CD14-positive monocyte (primary cell): ENCODE results near the gene RPL29. TPM values are rescaled to one million over a fixed set of nuclear protein-coding genes. Genes with fewer than 3 reads are reported as not detected.

Experiments used
- DNase-seq, 3 donors: peaks; one replicate each; pipeline ENCODE4 v3.0.0-alpha.2; 2011 to 2022
- H2AFZ ChIP-seq: 2 replicates; pipeline ENCODE4 v1.6.0; 2012; ENCODE audit warnings: mild to moderate bottlenecking, low read depth, low read length, inconsistent platforms; ENCODE audit not compliant: insufficient read depth, poor library complexity, severe bottlenecking
- H3K27ac ChIP-seq, 2 donors: 1 replicate in 1 of 2; 2 replicates in 1 of 2; pipeline ENCODE4 v1.5.1; 2012 to 2013; ENCODE audit warnings: low read length in 2 of 2, control low read depth in 1 of 2, inconsistent platforms in 1 of 2, low read depth in 1 of 2, mild to moderate bottlenecking in 1 of 2
- H3K27me3 ChIP-seq, 2 donors: one replicate each; pipeline versions ENCODE4 v1.6.0 to v1.6.1; 2011 to 2013; ENCODE audit warnings: low read length in 2 of 2; ENCODE audit not compliant: control insufficient read depth in 2 of 2, insufficient read depth in 2 of 2
- H3K36me3 ChIP-seq, 2 donors: replicated peaks in 1 of 2; 1 replicate in 1 of 2; 2 replicates in 1 of 2; pipeline versions ENCODE4 v1.5.1 to v1.6.1; 2012 to 2013; ENCODE audit warnings: low read length in 2 of 2, control low read depth in 1 of 2, inconsistent platforms in 1 of 2, mild to moderate bottlenecking in 1 of 2; ENCODE audit not compliant: insufficient read depth in 2 of 2, control insufficient read depth in 1 of 2
- H3K4me1 ChIP-seq, 2 donors: 1 replicate in 1 of 2; 2 replicates in 1 of 2; pipeline versions ENCODE4 v1.5.1 to v1.6.1; 2012 to 2013; ENCODE audit warnings: low read length in 2 of 2, control low read depth in 1 of 2, inconsistent platforms in 1 of 2, mild to moderate bottlenecking in 1 of 2, moderate library complexity in 1 of 2; ENCODE audit not compliant: insufficient read depth in 2 of 2, control insufficient read depth in 1 of 2
- H3K4me2 ChIP-seq: replicated peaks from 2 replicates; pipeline ENCODE3; 2012; ENCODE audit warnings: low read length, moderate library complexity, mild to moderate bottlenecking; ENCODE audit not compliant: poor library complexity, severe bottlenecking; ENCODE audit errors: extremely low read depth
- H3K4me3 ChIP-seq, 3 experiments: fragments of 200-600 bp in 1 of 3; sonication (generic) in 1 of 3; replicated peaks in 1 of 3; 1 replicate in 2 of 3; 2 replicates in 1 of 3; pipeline ENCODE4 v1.5.1; 2011 to 2013; ENCODE audit warnings: low read length in 3 of 3, mild to moderate bottlenecking in 3 of 3, control low read depth in 2 of 3, low read depth in 2 of 3, inconsistent platforms in 1 of 3, moderate library complexity in 1 of 3
- H3K79me2 ChIP-seq: 2 replicates; pipeline ENCODE4 v1.6.0; 2012; ENCODE audit warnings: mild to moderate bottlenecking, control low read depth, inconsistent platforms, low read length, moderate library complexity; ENCODE audit not compliant: insufficient read depth
- H3K9ac ChIP-seq: 2 replicates; pipeline ENCODE4 v1.6.0; 2017; ENCODE audit warnings: low read length, mild to moderate bottlenecking; ENCODE audit not compliant: insufficient read depth, poor library complexity, severe bottlenecking
- H3K9me3 ChIP-seq, 2 donors: replicated peaks in 1 of 2; 1 replicate in 1 of 2; 2 replicates in 1 of 2; pipeline versions ENCODE4 v1.5.1 to v1.6.1; 2012 to 2013; ENCODE audit warnings: low read length in 2 of 2, control low read depth in 1 of 2; ENCODE audit not compliant: control insufficient read depth in 1 of 2, insufficient read depth in 1 of 2
- H4K20me1 ChIP-seq: 2 replicates; pipeline ENCODE4 v1.6.0; 2012; ENCODE audit warnings: mild to moderate bottlenecking, low read length, control low read depth, moderate library complexity; ENCODE audit not compliant: insufficient read depth
- H3K27ac Mint-ChIP-seq, 7 donors: one replicate each; pipeline ENCODE4 v1.8.0; 2020; ENCODE audit warnings: mild to moderate bottlenecking in 7 of 7, mixed read lengths in 7 of 7, moderate library complexity in 6 of 7, inconsistent platforms in 2 of 7
- H3K27me3 Mint-ChIP-seq, 3 donors: one replicate each; pipeline ENCODE4 v1.8.0; 2021 to 2022; ENCODE audit warnings: low read depth in 3 of 3, mild to moderate bottlenecking in 3 of 3, mixed read lengths in 3 of 3, moderate library complexity in 3 of 3, inconsistent platforms in 1 of 3
- H3K36me3 Mint-ChIP-seq, 2 donors: one replicate each; pipeline ENCODE4 v1.8.0; 2020; ENCODE audit warnings: mixed read lengths in 2 of 2, inconsistent platforms in 1 of 2, mild to moderate bottlenecking in 1 of 2
- H3K4me1 Mint-ChIP-seq: one replicate; pipeline ENCODE4 v1.8.0; 2020; ENCODE audit warnings: mild to moderate bottlenecking, mixed read lengths
- H3K4me3 Mint-ChIP-seq, 2 donors: one replicate each; pipeline ENCODE4 v1.8.0; 2020; ENCODE audit warnings: mild to moderate bottlenecking in 2 of 2, mixed read lengths in 2 of 2, moderate library complexity in 1 of 2
- H3K9me3 Mint-ChIP-seq, 7 donors: one replicate each; pipeline ENCODE4 v1.8.0; 2020 to 2022; ENCODE audit warnings: mixed read lengths in 7 of 7, mild to moderate bottlenecking in 6 of 7, moderate library complexity in 6 of 7, inconsistent platforms in 2 of 7
- CTCF ChIP-seq: fragments of 200-600 bp; IDR thresholded peaks from one replicate; pipeline ENCODE4 v1.8.0; 2022; ENCODE audit warnings: antibody characterized with exemption, mild to moderate bottlenecking
- WGBS: methylation state at CpG from one replicate; pipeline ENCODE4 v1.1.5; 2013; ENCODE audit warnings: missing lambda C conversion rate; ENCODE audit not compliant: insufficient coverage; 5-methylcytosine and 5-hydroxymethylcytosine counted together
- intact Hi-C, 2 donors: fragments of 100-400 bp; cut with micrococcal nuclease; formaldehyde crosslinking; loops; one replicate each; pipeline versions ENCODE4 v1.15.0 to v1.15.1; 2023
- polyA plus RNA-seq, 3 donors: library from polyadenylated mRNA; depleted of rRNA in 1 of 3; unstranded in 2 of 3; stranded (reverse) in 1 of 3; fragments of 300-500 nt in 2 of 3; fragments of >200 nt in 1 of 3; fragmentation: Illumina TruSeq in 2 of 3; gene quantifications; 1 replicate in 2 of 3; 2 replicates in 1 of 3; pipeline ENCODE4 v1.2.3, GENCODE V29; 2012 to 2021

RPL29 gene
- polyA plus RNA-seq, 3 donors: 753 to 2,360 (median 856) TPM

GRCh38 chr3:51966016-51966415 lies 29.7 kb downstream of the RPL29 start:
- Histone ChIP-seq H3K9ac (no peak overlapping the region), H3K4me2 (no peak overlapping the region)
- 90% methylated on average over 2 of the region's 2 CpGs for WGBS

GRCh38 chr3:51964521-51964920 lies 31.2 kb downstream of the RPL29 start:
- H3K27ac Mint-ChIP-seq: no peak overlapping the region
- H3K9me3 Mint-ChIP-seq: peaks cover 0 to 17% (median 0%) of the 10 kb centered on the region in 7 donors
- H3K4me3 ChIP-seq: no peak overlapping the region
- H3K4me2 ChIP-seq: no peak overlapping the region
- peaks cover 4% of the 10 kb centered on the region for H4K20me1 ChIP-seq
- no peak overlapping the region for H2AFZ ChIP-seq
- DNase-seq: no peak
- no peak overlapping the region for H3K4me3 Mint-ChIP-seq
- no peaks in the 10 kb centered on the region for H3K79me2 ChIP-seq
- H3K36me3 Mint-ChIP-seq: peaks cover 3 to 10% of the 10 kb centered on the region in 2 donors
- H3K27me3 ChIP-seq: peaks cover 10 to 58% of the 10 kb centered on the region in 2 donors
- H3K4me1 ChIP-seq: peaks cover 9 to 14% of the 10 kb centered on the region in 2 donors
- no peaks in the 10 kb centered on the region for H3K9me3 ChIP-seq
- peaks cover 14% of the 10 kb centered on the region for H3K4me1 Mint-ChIP-seq
- no peak overlapping the region for H3K27ac ChIP-seq
- no peak overlapping the region for H3K9ac ChIP-seq
- peaks cover 44 to 76% (median 49%) of the 10 kb centered on the region in 3 donors for H3K27me3 Mint-ChIP-seq
- no peak for TF ChIP-seq CTCF
- intact Hi-C loops: no loop called here
- H3K36me3 ChIP-seq: no peaks in the 10 kb centered on the region
- no CpG with 5 or more reads among the region's 4 CpGs for WGBS

More at GRCh38 chr3:51966016-51966415, 29.7 kb downstream of the RPL29 start:
- Histone ChIP-seq H2AFZ (no peak overlapping the region), H3K27ac (no peak overlapping the region), H3K36me3 (no peaks in the 10 kb centered on the region), H4K20me1 (peaks cover 4% of the 10 kb centered on the region), H3K27me3 (peaks cover 10 to 54% of the 10 kb centered on the region in 2 donors), H3K4me3 (no peak overlapping the region), H3K4me1 (peaks cover 9 to 14% of the 10 kb centered on the region in 2 donors), H3K9me3 (no peaks in the 10 kb centered on the region), H3K79me2 (no peaks in the 10 kb centered on the region)
- Mint-ChIP-seq H3K4me3 (peak overlapping the region in 1 of 2 donors; percentile 35), H3K4me1 (peaks cover 14% of the 10 kb centered on the region), H3K36me3 (peaks cover 7 to 12% of the 10 kb centered on the region in 2 donors), H3K27ac (no peak overlapping the region), H3K9me3 (peaks cover 0 to 17% (median 0%) of the 10 kb centered on the region in 7 donors), H3K27me3 (peaks cover 41 to 70% (median 45%) of the 10 kb centered on the region in 3 donors)
- no peak for DNase-seq
- no peak for TF ChIP-seq CTCF
- intact Hi-C loops: no loop called here
